Subcutaneous adipose tissue (tissue), 4 donors: ENCODE results near the gene PLAGL1. TPM values are rescaled to one million over a fixed set of nuclear protein-coding genes. Genes with fewer than 3 reads are reported as not detected.

ENCODE experiments used
- total RNA-seq, 4 donors: library from RNA; depleted of rRNA; stranded (reverse); fragments of >200 nt; gene quantifications; one replicate each; pipeline ENCODE4 v1.1.0, GENCODE V29; 2016
- TF ChIP-seq, protein P1 (sequence below): fragments of 450-650 bp; IDR thresholded peaks from one replicate; pipeline ENCODE4 v1.5.1; 2016; ENCODE audit warnings: low read depth, mild to moderate bottlenecking, control low read depth, antibody characterized with exemption, moderate library complexity

PLAGL1 gene
- total RNA-seq, 4 donors from 2014 or later = 26.0 to 59.7 (median 41.1) TPM

DNA sequence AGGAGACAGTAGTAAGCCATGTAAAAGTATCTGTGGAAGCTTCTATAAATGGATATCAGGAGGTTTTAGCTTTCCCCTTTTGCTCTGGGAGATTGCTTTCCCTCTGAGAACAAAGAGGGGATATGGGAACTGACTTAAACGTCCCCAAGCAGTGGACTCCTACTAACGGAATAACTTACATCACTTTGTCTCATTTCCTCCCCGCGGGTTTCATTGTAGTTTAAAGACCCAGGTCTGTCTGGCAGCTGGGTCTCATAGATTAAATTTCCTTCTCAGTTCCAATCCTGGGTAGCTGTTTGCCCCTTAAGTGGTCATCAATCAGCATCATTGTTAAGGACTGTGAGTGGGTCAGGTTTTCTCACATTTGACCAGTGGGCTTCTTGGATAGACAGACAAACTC is 68.7 kb downstream of the PLAGL1 start:
- TF ChIP-seq, protein P1, sequence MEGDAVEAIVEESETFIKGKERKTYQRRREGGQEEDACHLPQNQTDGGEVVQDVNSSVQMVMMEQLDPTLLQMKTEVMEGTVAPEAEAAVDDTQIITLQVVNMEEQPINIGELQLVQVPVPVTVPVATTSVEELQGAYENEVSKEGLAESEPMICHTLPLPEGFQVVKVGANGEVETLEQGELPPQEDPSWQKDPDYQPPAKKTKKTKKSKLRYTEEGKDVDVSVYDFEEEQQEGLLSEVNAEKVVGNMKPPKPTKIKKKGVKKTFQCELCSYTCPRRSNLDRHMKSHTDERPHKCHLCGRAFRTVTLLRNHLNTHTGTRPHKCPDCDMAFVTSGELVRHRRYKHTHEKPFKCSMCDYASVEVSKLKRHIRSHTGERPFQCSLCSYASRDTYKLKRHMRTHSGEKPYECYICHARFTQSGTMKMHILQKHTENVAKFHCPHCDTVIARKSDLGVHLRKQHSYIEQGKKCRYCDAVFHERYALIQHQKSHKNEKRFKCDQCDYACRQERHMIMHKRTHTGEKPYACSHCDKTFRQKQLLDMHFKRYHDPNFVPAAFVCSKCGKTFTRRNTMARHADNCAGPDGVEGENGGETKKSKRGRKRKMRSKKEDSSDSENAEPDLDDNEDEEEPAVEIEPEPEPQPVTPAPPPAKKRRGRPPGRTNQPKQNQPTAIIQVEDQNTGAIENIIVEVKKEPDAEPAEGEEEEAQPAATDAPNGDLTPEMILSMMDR = no peak

DNA sequence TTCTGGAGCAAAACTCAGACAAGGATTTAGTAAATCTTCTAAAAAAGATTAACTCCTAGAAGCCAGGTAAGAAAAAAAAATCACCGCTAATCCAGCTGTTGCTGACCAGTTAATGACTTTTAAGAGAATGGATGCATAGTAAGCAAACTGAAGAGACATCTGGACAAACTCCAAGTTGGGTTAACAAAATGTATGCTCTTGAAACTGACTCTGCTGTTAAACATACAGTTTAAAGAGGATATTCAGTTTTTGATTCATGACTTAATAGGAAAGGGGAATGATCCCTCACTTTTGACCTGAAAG is 70.4 kb downstream of the PLAGL1 start:
- TF ChIP-seq, protein P1 = no peak

DNA sequence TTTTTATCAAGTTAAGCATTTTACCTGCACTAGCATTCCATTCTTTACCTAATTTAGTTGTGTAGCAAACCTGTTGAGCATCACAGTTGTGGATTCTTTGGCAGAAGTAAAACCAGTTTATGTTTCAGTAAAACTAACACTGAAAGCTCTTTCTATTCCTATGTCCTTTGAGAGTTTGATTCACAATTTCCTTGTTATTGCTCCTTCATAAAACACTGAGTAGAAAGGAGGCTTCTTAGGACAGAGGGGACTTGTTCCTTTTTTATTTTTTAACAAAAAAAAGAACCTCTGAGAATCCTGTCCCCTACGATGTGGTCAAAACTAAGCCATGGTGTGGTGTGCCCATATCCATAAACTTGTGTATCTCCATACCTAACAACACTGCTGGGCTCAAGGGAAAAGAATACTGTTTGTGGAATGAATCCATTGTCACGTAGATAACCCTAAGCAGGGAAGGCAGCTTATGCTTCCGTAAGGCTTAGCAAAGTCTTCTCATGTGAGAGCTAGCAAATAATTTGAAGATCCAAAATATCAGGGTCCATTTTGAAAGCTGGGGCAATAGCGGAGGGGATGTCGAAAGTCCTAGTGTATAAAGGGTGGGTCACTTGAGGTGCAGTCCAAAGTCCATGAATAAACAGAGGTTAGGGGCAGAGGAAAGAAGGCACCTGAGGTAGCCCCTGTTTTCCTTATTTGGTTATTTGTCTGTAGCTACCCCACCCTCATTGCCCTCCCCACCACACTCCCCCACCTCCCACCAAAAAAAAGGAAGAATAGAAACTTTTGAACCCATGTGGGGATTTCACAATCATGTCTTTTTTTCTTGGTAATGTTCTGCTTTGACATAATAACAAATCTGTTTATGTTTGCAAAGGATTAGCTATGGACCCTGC is 71.0 kb downstream of the PLAGL1 start:
- TF ChIP-seq, protein P1 = no peak

DNA sequence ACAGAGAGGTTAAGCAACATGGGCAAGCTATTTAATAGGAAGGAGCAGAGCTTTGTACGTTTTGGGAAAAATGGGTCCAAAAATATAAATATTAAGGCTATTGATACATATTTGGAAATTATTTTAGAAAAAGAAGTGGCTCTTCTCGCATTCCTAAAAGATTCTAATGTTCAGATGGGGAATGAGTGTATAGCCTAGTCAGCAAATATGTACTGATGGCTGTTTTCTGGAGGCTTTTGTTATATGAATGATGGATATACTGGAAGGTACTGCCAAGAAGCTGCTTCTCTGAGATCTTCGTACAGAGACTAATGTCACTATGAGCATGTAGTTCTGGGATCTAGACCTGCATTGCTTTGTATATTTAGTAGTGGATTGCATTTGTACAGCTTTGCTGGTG is 71.7 kb downstream of the PLAGL1 start:
- TF ChIP-seq, protein P1 = no peak

DNA sequence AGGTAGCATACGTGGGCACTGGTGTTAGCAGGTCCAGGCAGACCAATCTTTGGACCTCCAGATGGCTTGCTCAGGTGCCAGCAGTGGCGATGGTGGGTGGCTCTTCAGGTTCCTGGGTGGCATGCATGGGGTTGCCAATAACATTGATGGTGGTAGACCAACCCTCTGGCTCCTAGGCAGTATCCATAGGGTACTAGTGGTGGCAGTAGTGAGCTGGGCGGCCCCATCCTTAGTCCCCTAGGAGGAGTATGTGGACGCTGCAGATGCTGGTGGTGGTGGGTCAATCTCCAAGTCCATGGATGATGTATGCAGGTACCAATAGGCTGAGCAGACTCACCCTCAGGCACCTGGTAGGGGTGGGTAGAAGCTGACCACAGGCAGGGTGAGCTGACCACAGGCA is 73.2 kb downstream of the PLAGL1 start:
- TF ChIP-seq, protein P1 = no peak

DNA sequence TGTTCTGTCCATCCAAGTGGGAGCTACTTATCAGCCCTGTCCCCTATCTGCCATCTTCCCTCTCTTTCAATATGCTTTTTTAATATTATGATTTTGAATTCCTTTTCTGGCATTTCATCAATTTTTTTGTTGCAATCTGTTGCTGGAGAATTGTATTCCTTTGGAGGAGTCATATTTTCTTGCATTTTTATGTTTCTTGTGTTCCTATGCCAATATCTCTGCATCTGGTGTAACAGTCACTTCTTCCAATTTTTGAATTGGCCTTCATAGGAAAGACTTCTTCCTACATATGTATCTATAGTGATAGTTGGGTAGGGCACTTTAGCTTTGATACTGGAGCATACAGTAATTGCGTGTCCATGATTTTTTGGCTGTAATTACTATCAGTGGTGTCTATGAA is 73.7 kb downstream of the PLAGL1 start:
- TF ChIP-seq, protein P1 = no peak

DNA sequence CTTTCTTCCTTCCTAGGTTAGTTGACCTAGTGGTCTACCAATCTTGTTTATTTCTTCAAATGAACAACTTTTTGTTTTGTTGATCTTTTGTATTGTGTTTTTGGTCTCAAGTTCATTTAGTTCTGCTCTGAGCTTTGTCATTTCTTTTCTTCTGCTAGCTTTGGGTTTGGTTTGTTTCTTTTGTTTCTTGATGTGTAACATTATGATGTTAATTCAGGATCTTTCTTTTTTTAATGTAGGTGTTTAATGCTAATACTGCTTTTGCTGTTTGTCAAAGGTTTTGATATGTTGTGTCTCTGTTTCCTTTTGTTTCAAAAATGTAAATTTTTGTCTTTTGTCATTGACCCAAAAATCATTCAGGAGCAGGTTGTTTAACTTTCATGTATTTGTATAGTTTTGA is 78.1 kb downstream of the PLAGL1 start:
- TF ChIP-seq, protein P1 = no peak
